NCI-H2171 treated with DMSO at 0.1 percent for 48 hours (cell line): ENCODE results near the gene MYBBP1A.

Experiments
- DNase-seq: peaks from one replicate; lab custom pipeline; 2025; lab: John Stamatoyannopoulos, UW

The MYBBP1A gene

DNA sequence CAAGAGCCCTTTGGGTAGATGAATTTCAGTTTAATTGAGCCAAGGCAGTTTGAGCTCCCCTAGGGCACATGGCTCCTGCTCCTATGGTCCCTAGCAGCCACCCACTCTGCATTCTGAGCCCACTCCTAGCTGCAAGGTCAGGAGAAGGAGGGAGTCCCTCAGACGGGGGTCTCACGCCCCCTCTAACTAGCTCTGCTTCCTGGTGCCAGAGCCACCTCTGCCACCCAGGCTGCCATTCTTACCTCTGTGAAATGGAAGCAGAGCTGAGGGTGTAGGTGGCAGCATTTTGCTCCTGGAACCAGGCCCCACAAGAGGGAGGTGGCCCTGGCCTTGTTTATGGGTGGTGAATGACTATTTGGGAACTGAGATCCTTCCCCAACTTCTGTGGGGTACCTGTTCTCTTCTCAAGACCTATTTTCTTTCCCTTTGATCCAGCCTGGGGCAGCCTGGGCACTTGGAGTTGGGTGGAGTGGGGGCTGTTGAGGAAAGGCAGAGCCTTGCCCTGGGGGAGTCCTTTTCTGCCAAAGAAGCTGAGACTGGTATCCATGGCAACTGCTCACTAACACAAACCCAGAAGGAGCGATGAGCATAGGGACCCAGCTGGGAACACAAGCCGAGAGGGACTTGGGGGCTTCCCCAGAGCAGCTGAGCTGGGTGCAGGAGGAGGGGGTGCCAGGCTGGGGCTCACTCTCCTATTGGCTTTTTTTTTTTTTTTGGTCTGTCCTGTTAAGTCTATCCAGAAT, 51.7 kb downstream of the MYBBP1A start:
- no peak for DNase-seq

GRCh38 chr17:4502466-4503154, 52.6 kb downstream of the MYBBP1A start:
- DNase-seq: peak; percentile 58

DNA sequence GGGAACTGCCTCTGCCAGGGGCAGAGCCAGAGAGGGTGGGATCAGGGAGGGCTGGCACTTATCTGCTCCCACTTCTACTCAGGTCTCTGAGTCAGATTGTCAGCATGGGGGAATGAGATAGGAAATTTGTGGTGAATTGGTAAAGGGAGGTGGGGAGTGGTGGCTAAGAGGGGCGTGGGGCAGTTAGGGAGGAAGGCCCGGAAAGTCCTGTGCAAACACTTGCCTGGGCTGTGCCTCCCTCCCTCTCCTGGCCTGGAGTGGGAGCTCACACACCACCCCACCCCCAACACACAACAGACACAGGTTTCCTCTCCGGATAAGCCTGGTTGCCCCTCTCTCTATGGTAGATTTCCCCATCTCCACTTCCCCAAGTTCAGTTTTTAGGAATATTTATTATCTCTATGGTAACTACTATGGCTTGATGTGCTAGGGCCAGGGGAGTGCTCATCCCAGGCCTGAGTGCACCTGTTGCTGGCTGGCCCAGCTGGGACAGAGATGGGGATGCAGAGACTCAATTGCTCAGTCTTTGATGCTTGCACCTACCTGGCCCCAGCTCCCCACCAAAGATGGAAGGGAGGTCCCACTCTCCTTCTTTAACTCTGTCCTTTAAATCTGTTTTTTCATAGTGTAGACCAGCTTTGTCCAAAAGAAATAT, 53.8 kb downstream of the MYBBP1A start:
- no peak for DNase-seq

GRCh38 chr17:4500191-4500571, 55.0 kb downstream of the MYBBP1A start:
- DNase-seq: no peak

GRCh38 chr17:4499431-4500190, 55.6 kb downstream of the MYBBP1A start:
- DNase-seq: peak; percentile 63

DNA sequence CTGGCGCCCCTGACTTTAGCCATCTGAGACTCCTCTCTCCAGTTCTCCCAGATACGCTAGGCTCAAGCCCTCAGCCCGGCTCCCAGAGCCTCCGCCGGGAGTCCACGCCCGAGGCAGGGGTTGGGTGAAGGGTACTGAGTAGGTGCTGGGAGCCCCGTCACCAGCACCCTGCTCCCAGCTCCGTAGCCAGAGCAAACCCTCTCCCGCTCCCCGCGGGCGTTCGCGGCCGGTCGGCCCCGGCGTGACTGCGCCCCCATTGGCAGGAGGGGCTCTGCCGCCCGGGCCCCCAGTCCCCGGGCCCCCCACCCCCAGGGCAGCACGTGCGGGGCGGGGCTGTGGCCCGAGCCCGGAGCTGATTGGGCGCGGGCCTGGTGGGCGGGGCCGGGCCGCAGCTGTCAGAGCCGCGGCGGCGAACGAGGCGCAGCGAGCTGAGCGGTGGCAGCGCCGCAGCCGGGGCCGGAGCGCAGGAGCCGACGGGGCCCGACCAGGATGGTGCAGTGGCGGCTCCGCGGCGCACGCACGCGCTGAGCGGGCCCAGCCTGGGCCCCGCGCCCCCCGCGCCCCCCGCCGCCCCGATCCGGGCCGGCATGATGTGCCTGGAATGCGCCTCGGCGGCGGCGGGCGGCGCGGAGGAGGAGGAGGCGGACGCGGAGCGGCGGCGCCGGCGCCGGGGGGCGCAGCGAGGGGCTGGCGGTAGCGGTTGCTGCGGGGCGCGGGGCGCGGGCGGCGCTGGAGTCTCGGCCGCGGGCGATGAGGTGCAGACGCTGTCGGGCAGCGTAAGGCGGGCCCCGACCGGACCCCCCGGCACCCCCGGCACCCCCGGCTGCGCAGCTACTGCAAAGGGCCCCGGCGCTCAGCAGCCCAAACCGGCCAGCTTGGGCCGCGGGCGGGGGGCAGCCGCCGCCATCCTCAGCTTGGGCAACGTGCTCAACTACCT, 56.5 kb downstream of the MYBBP1A start, which contains the start of gene SPNS2:
SPNS2 (plus strand) TSS at position 421 of the 937 bp plus-strand sequence; CDS start at position 588, 167 bp downstream.
- DNase-seq: peak; percentile 64

GRCh38 chr17:4497101-4497824, 57.9 kb downstream of the MYBBP1A start:
- DNase-seq: no peak

GRCh38 chr17:4492721-4493561, 62.2 kb downstream of the MYBBP1A start:
- peak; percentile 83 for DNase-seq

GRCh38 chr17:4490637-4491061, 64.5 kb downstream of the MYBBP1A start:
- DNase-seq: no peak

DNA sequence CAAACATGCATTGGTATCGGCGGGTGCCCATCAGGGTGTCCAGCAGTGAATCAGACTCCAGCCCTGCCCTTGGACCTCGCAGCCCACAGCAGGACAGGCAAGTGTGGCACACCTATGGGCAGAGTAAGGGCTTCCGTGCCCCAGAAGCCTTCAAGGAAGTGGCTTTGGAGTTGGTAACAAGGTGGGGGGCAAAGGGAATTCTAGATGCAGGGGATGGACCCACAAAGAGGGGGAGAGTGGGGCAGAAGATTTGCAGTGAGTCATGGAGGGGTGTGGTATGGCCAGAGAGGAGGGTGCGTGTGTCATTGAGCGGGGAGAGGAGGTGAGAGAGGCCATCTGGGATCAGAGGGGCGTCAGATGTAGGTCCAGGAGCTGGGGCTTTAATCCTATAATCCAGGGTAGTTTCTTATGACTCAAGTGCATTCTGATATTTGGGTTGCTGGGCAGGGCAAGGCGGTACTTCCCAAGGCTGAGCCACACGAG, 65.0 kb downstream of the MYBBP1A start:
- DNase-seq: no peak

- DNase-seq: peak; percentile 37
Observed at GRCh38 chr17:4488989-4489595, 66.1 kb downstream of the MYBBP1A start.
